NCI-H2227 (cell line): ENCODE results near the gene RET.

Experiments
- DNase-seq: peaks from one replicate; lab custom pipeline; 2025; ENCODE audit not compliant: unreplicated experiment; lab: John Stamatoyannopoulos, UW

RET gene

DNA sequence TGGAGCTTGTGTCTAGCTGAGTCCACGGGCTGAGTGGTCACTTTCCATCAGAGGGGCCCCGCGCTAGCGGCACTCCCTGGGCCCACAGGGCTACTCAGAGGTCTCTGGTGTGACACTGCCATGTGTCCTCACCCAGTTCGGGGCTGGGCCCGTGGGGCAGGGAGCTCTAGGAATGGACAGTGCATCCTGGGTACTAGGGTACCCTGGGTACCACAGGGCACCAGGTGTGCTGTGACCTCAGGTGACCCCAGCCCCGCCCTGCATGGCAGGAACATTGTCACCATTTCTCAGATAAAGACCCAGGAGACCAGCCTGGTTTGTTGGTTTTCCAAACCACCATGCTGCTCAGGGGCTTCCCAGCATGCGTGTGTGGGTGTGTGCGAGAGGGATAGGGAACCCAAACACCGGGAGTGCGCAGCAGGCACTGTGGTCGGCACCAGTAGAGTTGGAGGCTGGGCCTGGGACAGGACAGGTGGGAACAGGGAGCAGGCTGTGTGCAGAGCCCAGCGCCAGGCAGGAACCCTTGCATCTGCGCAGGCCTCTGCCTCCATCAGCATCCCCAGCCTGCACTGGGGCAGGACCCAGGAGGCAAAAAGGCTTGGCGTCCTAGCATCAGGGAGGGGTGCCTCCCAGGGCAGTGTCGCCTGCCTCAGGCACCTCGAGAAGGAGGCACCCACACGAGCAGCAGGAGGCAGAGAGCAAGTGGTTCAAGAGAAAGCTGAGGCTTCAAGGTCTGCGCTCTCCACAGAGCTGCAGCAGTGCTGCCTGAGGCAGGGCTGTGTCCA is 42.0 kb downstream of the RET start:
- DNase-seq, result no peak

DNA sequence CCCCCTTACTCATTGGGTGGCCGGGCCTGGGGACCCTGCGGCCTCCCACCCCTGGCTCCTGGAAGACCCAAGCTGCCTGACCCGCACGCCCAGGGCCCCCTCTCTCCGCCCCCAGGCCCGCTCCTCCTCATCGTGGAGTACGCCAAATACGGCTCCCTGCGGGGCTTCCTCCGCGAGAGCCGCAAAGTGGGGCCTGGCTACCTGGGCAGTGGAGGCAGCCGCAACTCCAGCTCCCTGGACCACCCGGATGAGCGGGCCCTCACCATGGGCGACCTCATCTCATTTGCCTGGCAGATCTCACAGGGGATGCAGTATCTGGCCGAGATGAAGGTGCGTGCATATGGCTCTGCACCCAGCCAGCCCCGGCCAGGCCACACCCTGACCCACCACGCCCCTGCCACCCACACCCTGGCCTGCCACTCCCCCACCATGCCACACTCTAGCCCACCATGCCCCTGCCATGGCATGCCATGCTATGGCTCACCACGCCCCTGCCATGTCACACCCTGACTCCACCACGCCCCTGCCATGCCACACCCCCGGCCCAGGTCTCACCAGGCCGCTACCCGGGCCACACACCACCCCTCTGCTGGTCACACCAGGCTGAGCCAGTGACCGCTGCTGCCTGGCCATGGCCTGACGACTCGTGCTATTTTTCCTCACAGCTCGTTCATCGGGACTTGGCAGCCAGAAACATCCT is 42.7 kb downstream of the RET start:
- no peak for DNase-seq

DNA sequence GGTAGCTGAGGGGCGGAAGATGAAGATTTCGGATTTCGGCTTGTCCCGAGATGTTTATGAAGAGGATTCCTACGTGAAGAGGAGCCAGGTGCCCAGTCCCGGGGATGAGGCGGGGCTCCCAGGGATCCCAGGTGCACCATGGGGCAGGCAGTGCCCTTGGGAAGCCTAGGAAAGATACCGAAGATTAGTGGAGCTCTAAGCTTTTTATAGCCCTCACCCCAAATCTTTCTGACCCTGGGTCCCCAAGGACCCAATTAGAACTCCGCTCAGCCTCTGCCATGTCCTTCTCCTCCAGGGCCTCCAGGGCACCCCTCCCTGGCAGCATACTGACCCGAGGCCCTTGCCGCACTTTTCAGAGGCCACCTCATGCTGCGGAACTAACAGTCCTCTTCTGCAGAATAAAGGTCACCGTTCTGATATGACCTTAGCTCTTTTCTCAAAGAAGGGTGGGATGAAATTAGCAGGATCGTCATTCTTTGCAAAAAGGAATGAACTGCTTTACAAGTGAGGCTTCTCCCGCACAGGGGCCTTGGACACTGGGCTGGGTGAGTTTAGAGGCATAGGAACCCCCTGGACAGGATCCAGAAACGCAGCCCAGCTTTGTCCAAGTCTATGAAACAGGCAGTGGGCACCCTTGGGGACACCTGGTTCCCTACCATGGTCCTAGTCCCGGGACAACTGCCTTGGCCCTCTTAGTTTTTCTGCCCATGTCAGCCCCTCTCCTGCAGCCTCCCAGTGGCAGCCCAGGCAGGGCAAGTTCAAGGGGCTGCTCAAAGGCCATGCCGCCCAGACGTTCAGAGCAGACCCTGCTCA is 43.5 kb downstream of the RET start:
- no peak for DNase-seq

DNA sequence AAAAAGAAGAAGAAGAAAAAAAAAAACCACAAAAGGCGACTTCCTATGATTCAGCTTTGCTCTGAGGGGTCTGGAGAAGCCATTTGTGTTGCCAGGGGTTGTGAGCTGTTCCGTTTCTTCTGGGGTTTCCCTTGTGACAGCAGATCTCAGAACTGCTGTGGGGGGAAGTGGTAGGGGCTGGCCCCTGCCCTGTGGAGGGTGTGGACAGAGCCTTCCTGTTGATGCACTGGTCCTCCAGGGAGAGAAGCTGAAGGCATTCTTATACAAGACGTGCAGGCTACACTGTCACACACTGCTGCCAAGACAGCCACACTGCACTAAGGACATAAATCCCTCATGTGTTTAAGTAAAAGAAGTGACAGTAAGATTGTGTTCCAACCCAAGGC is 44.1 kb downstream of the RET start:
- no peak for DNase-seq

DNA sequence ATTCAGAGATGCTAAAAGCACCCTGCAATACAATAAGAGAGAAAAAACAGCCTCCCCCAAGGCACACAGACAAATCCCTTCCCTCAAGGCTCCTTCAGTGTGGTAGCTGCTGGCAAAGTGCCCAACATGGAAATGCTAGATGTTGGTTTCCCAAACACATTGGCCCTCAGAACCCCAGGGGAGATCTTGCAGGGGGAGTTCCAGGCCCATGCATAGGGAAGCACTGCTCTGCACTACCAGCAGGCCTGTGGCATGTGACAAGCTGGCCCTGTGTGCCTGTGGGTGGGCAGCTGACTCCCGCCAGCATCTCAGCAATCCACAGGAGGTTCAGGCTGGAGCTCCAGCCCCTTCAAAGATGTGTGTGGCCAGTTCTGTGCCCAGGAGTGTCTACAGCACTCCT is 44.6 kb downstream of the RET start:
- no peak for DNase-seq

DNA sequence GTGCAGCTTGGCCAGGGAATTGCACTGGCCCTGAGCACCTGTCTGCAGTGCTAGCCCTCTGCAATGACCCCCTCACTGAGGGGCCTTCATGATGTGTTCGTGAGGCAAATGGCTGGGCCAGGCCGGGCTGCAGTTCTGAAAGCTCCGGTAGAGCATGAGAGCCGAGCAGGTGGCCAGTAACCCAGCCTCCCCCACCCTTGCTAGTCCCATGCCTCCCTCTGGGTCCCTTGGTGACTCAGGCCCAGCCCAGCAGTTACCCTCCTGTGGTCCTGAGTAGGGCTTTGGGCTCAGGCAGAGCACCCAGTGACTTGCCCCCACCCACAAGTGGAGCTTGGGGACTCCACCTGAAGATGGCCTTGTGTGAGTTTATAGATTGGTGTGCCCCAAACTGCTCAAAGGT is 45.2 kb downstream of the RET start:
- no peak for DNase-seq

DNA sequence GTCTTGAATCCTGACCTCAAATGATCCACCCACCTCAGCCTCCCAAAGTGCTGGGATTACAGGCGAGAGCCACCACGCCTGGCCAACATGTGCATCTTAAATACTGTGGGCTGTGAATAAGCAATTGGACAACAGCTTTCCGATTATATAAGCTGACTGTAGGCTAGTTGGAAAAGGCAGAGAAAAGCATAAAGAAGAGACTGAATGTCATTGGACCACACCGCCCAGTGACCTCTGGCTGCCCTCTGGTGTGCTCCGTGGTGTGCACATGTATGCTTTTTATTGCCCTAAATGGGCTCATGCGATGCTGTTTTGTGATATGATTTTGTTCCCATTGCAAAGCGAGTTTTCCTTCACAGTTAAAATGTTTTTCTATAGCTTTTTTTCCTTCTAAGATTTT is 46.0 kb downstream of the RET start:
- no peak for DNase-seq

DNA sequence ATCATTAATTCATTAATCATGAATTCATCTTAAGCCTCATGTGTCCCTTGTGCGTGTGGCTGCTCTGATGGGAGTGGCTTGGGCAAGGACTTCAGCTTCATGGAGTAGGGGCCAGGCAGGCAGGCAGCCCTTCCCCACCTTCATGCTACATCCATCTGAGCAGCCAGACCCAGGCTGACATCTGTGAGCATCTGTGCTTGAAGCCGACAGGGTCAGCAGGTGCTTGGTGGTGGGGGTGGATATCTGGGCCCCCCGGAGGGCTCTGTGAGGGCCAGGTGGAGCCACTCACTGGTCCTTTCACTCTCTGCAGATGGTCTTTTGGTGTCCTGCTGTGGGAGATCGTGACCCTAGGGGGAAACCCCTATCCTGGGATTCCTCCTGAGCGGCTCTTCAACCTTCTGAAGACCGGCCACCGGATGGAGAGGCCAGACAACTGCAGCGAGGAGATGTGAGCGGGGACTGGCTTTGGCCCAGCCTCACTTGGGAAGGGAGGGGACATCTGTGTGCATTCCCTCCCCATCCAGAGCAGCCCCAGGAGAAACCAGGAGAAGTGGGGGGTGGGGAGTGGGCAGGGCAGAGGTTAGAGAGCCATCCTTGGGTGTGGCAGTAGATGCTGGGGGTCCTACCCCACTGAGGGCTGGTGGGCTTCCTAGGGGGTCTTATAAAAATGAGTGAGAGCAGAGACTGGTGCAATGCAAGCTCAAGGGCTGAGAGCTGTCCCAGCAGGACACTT is 46.7 kb downstream of the RET start:
- no peak for DNase-seq

DNA sequence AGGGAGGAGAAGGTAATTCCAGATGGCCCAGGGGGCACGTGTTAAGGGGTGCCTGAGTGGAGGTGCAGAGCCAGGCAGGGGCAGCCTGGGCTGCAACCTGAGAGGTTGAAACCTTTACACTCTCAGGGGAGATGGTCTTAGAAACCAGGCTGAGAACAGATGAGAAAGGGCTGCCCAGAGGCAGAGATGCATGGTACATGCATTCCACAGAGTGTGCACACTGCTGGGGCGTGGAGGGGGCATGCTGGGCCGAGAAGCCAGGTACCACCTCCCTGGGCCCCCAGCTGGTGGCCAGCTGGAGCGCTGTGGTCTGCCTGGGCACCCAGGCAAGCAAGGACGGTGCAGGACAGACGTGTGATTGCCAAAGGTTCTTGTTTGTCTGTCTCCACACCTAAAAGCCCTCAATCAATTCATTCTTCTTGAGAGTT is 47.2 kb downstream of the RET start:
- no peak for DNase-seq

DNA sequence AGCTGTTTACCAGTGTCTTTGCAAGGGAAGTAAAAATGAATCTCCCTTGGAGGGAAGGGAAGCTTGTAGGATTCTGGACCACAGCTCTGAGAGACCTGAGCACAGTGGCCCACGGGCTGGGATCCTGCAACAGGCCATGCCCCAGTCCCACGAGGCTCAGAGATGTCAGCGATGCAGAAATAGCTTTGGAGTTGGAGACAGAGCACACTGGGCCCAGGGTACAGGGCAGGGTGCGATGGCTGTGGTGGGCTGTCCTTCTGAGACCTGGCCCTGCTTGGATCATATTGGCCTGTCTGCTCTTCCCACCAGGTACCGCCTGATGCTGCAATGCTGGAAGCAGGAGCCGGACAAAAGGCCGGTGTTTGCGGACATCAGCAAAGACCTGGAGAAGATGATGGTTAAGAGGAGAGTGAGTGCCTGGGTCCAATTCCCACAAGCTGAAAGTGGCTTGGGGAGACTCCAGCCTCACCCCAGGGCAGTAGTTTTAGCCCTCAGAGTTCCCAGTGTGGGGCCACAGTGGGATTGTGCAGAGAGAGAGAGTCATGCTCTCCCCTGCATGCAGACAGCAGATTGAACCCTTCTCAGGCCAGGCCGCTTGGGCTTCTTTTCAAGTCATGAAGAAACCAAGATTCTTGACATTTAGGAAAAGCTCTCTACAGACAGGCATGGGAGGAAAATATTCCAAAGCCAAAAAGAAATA is 47.9 kb downstream of the RET start:
- DNase-seq, result no peak

DNA sequence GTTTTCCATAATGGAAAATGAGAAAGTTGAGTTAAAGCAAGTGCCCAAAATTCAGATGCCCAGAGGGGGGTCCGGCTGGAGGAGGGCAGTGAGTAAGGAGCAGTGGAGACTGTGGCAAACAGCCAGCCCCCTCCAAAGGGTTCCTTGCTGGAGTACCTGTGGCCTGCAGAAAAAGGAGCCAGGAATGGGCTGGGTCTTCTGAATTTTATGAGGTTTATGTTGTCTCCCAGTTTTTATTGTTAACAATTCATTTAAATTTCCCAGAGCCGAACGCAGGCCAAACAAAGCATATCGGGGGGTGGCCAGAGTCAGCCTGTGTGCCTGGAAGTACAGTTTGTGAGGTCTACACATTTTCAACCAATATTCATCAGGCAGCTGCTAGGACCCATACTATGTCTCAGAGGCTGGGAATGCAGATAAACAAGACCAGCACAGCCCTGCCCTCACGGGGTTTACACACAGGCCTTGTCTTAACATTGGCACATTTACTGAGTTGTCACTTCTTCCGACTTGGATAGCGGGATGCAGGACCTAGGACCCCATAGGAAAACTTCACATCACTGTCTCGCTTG is 48.5 kb downstream of the RET start:
- DNase-seq, result no peak

DNA sequence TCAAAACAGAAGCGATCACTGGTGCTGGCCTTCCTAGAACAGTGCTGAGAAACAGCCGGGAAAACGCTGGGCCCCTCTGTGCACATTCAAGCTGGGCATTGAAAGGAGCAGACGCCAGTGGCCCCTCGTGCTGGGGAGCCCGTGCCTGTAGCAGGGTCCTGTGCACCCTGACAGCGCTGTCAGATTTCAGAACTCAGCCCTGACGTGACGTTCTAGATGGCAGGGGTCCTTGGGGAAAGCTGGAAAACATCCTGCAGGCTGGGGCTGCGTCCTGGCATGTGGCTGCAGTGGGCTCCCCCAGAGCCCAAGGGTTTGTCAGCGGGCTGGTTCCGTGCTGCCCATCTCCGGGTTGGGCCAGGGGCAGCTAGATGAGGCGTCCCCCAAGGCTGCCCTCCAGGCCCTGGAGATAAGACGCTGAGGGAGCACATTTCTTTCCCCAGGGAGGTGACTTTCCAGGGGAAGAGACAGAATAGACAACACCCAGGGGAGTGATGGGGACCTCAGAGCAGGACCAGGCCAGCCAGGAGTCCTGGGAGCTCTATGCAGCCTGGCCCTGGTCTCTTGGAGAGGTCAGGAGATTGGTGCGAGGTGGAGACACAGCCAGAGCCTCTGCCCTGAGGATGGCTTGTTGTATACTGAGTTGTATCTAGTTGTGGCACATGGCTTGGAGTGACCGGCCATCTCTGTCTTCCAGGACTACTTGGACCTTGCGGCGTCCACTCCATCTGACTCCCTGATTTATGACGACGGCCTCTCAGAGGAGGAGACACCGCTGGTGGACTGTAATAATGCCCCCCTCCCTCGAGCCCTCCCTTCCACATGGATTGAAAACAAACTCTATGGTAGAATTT is 49.2 kb downstream of the RET start:
- no peak for DNase-seq

DNA sequence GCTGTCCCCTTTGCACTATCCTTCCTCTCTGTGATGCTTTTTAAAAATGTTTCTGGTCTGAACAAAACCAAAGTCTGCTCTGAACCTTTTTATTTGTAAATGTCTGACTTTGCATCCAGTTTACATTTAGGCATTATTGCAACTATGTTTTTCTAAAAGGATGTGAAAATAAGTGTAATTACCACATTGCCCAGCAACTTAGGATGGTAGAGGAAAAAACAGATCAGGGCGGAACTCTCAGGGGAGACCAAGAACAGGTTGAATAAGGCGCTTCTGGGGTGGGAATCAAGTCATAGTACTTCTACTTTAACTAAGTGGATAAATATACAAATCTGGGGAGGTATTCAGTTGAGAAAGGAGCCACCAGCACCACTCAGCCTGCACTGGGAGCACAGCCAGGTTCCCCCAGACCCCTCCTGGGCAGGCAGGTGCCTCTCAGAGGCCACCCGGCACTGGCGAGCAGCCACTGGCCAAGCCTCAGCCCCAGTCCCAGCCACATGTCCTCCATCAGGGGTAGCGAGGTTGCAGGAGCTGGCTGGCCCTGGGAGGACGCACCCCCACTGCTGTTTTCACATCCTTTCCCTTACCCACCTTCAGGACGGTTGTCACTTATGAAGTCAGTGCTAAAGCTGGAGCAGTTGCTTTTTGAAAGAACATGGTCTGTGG is 50.0 kb downstream of the RET start:
- DNase-seq, result no peak

DNA sequence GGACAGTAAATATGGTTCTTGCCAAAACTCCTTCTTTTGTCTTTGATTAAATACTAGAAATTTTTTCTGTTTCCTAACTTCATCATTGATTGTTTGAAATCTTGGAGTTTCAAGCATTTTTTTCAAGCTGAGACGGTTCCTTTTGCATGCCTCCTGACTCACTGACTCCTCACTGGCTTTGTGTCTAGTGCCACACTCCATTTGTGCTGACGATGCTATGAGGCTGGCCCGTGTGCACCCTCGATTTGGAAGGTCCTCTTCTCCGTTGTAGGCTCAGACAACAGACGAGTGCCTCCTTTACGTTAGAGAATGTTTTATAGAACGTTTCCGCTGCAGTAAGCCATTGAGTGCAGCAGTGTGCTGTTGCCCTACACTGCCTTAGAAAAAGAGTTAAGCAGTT is 50.6 kb downstream of the RET start:
- DNase-seq, result no peak

DNA sequence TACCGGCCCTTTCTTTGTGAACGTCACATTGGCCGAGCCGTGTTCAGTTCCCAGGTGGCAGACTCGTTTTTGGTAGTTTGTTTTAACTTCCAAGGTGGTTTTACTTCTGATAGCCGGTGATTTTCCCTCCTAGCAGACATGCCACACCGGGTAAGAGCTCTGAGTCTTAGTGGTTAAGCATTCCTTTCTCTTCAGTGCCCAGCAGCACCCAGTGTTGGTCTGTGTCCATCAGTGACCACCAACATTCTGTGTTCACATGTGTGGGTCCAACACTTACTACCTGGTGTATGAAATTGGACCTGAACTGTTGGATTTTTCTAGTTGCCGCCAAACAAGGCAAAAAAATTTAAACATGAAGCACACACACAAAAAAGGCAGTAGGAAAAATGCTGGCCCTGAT is 51.5 kb downstream of the RET start:
- no peak for DNase-seq

DNA sequence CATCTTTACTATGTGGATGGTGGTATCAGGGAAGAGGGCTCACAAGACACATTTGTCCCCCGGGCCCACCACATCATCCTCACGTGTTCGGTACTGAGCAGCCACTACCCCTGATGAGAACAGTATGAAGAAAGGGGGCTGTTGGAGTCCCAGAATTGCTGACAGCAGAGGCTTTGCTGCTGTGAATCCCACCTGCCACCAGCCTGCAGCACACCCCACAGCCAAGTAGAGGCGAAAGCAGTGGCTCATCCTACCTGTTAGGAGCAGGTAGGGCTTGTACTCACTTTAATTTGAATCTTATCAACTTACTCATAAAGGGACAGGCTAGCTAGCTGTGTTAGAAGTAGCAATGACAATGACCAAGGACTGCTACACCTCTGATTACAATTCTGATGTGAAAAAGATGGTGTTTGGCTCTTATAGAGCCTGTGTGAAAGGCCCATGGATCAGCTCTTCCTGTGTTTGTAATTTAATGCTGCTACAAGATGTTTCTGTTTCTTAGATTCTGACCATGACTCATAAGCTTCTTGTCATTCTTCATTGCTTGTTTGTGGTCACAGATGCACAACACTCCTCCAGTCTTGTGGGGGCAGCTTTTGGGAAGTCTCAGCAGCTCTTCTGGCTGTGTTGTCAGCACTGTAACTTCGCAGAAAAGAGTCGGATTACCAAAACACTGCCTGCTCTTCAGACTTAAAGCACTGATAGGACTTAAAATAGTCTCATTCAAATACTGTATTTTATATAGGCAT is 52.3 kb downstream of the RET start:
- DNase-seq, result no peak

DNA sequence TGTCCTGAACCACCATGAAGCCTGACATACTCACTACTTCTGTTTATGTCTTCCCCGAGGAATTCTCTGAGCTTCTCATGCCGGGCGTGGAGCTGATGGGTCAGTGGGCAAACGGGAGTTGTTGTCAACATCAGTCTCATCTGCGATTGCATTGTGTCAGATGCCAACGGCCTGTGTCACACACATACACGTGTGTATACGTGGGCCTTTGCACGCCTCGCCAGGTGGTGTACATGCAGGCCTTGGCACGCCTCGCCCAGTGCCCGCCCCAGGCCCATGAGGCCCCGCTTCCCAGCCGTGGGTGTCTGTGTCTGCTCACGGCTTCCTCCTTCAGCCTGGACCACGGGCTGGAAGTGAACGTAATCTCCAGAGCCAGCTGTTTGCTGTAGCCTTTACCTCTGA is 53.9 kb downstream of the RET start:
- no peak for DNase-seq

DNA sequence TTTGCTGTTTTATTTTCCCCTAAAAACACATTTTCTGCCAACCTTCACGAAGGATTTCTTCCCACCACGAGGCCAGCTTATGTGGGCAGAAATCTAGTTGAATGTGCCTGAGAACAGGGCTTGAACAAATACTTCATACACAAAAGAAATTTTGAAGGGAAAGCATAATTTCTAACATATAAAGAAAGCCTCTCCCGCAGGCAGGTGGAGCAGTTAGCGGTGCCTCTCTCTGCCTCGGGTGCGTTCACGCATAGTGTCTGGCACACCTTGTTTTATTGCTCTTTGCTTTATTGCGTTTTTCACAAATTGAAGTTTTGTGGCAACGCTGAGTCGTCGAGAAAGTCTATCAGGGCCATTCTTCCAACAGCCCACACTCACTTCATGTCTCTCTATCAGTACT is 54.4 kb downstream of the RET start:
- DNase-seq, result no peak
